Thyroid gland (tissue), 4 donors: ENCODE measurements around the gene TNPO1.

Experiments used
- POLR2A ChIP-seq, 2 donors: fragments of 450-650 bp; IDR thresholded peaks; one replicate each; pipeline ENCODE4 v1.6.1; 2017; ENCODE audit warnings: antibody characterized with exemption in 2 of 2, mild to moderate bottlenecking in 2 of 2, moderate library complexity in 1 of 2
- TF ChIP-seq, protein P1 (sequence below), 6 experiments: fragments of 200-600 bp in 3 of 6; fragments of 450-650 bp in 3 of 6; sonication (generic) in 3 of 6; IDR thresholded peaks; one replicate each; pipeline ENCODE4 v1.5.1; 2016 to 2019; ENCODE audit warnings: antibody characterized with exemption in 6 of 6, mild to moderate bottlenecking in 2 of 6, inconsistent platforms in 1 of 6, moderate library complexity in 1 of 6

- TF ChIP-seq POLR2A (IDR thresholded peaks at IDR 0.05) = no peak
- TF ChIP-seq, protein P1, sequence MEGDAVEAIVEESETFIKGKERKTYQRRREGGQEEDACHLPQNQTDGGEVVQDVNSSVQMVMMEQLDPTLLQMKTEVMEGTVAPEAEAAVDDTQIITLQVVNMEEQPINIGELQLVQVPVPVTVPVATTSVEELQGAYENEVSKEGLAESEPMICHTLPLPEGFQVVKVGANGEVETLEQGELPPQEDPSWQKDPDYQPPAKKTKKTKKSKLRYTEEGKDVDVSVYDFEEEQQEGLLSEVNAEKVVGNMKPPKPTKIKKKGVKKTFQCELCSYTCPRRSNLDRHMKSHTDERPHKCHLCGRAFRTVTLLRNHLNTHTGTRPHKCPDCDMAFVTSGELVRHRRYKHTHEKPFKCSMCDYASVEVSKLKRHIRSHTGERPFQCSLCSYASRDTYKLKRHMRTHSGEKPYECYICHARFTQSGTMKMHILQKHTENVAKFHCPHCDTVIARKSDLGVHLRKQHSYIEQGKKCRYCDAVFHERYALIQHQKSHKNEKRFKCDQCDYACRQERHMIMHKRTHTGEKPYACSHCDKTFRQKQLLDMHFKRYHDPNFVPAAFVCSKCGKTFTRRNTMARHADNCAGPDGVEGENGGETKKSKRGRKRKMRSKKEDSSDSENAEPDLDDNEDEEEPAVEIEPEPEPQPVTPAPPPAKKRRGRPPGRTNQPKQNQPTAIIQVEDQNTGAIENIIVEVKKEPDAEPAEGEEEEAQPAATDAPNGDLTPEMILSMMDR (IDR thresholded peaks at IDR 0.05) = no peak
Observed at GRCh38 chr5:72844218-72844603, 27.8 kb downstream of the TNPO1 start.
